IgD-negative memory B cell (primary cell): ENCODE measurements around the gene CIB4. TPM values are rescaled to one million over a fixed set of nuclear protein-coding genes. Genes with fewer than 3 reads are reported as not detected.
A peak's percentile ranks its signal among the peaks of the same experiment; 100 is the strongest.

Experiments used
- H3K27ac Mint-ChIP-seq, 3 donors: one replicate each; pipeline ENCODE4 v1.8.0; 2020 to 2022; ENCODE audit warnings: mild to moderate bottlenecking in 3 of 3, mixed read lengths in 3 of 3, moderate library complexity in 1 of 3
- H3K27me3 Mint-ChIP-seq: one replicate; pipeline ENCODE4 v1.8.0; 2021; ENCODE audit warnings: mixed read lengths
- H3K36me3 Mint-ChIP-seq: one replicate; pipeline ENCODE4 v1.8.0; 2020; ENCODE audit warnings: mild to moderate bottlenecking, mixed read lengths
- H3K4me1 Mint-ChIP-seq, 3 donors: one replicate each; pipeline ENCODE4 v1.8.0; 2020 to 2022; ENCODE audit warnings: mixed read lengths in 3 of 3, mild to moderate bottlenecking in 1 of 3
- H3K4me3 Mint-ChIP-seq, 4 donors: one replicate each; pipeline ENCODE4 v1.8.0; 2020 to 2022; ENCODE audit warnings: mild to moderate bottlenecking in 4 of 4, mixed read lengths in 4 of 4, moderate library complexity in 3 of 4
- H3K9me3 Mint-ChIP-seq, 3 donors: one replicate each; pipeline ENCODE4 v1.8.0; 2020 to 2021; ENCODE audit warnings: mixed read lengths in 3 of 3, mild to moderate bottlenecking in 1 of 3
- polyA plus RNA-seq: library from polyadenylated mRNA; unstranded; fragments of 300-500 nt; fragmentation: Illumina TruSeq; gene quantifications from one replicate; pipeline ENCODE4 v1.2.3, GENCODE V29; 2021

Gene CIB4
- polyA plus RNA-seq, 1 donor from 2014 or later = not detected

GRCh38 chr2:26562811-26563645 lies 78.1 kb downstream of the CIB4 start:
- Mint-ChIP-seq H3K27ac (no peak overlapping the region), H3K4me1 (peaks cover 0 to 1% (median 0%) of the 10 kb centered on the region in 3 donors), H3K36me3 (no peaks in the 10 kb centered on the region), H3K4me3 (peak overlapping the region in 1 of 4 donors; percentile 53), H3K9me3 (peaks cover 0 to 3% (median 0%) of the 10 kb centered on the region in 3 donors), H3K27me3 (peaks cover 38% of the 10 kb centered on the region)

- H3K9me3 Mint-ChIP-seq = peaks cover 0 to 3% (median 0%) of the 10 kb centered on the region in 3 donors
- H3K36me3 Mint-ChIP-seq = no peaks in the 10 kb centered on the region
- H3K27ac Mint-ChIP-seq = no peak overlapping the region
- H3K4me1 Mint-ChIP-seq = peaks cover 0 to 3% (median 1%) of the 10 kb centered on the region in 3 donors
- H3K4me3 Mint-ChIP-seq = no peak overlapping the region
- H3K27me3 Mint-ChIP-seq = peaks cover 44% of the 10 kb centered on the region
These were observed 79.0 kb downstream of the CIB4 start for GRCh38 chr2:26561918-26562810.

- Mint-ChIP-seq H3K27me3 (peaks cover 44% of the 10 kb centered on the region), H3K4me3 (no peak overlapping the region), H3K4me1 (peaks cover 0 to 3% (median 1%) of the 10 kb centered on the region in 3 donors), H3K9me3 (peaks cover 0 to 3% (median 0%) of the 10 kb centered on the region in 3 donors), H3K27ac (no peak overlapping the region), H3K36me3 (peaks cover 2% of the 10 kb centered on the region)
These were observed 79.8 kb downstream of the CIB4 start for GRCh38 chr2:26561376-26561775.

- Mint-ChIP-seq H3K27ac (no peak overlapping the region), H3K4me1 (peaks cover 0 to 3% (median 1%) of the 10 kb centered on the region in 3 donors), H3K9me3 (peaks cover 0 to 3% (median 0%) of the 10 kb centered on the region in 3 donors), H3K36me3 (peaks cover 2% of the 10 kb centered on the region), H3K27me3 (peaks cover 46% of the 10 kb centered on the region), H3K4me3 (no peak overlapping the region)
These were observed 80.3 kb downstream of the CIB4 start for GRCh38 chr2:26560892-26561291.

GRCh38 chr2:26559556-26559955 lies 81.6 kb downstream of the CIB4 start:
- H3K27ac Mint-ChIP-seq = no peak overlapping the region
- no peaks in the 10 kb centered on the region for H3K9me3 Mint-ChIP-seq
- no peak overlapping the region for H3K4me3 Mint-ChIP-seq
- H3K27me3 Mint-ChIP-seq = peaks cover 45% of the 10 kb centered on the region
- H3K4me1 Mint-ChIP-seq = peaks cover 0 to 3% (median 1%) of the 10 kb centered on the region in 3 donors
- peaks cover 2% of the 10 kb centered on the region for H3K36me3 Mint-ChIP-seq

- Mint-ChIP-seq H3K27me3 (peaks cover 45% of the 10 kb centered on the region), H3K4me3 (no peak overlapping the region), H3K36me3 (peaks cover 2% of the 10 kb centered on the region), H3K27ac (no peak overlapping the region), H3K9me3 (no peaks in the 10 kb centered on the region), H3K4me1 (peaks cover 0 to 3% (median 1%) of the 10 kb centered on the region in 3 donors)
These were observed 82.1 kb downstream of the CIB4 start for GRCh38 chr2:26559044-26559405.

- Mint-ChIP-seq H3K4me3 (no peak overlapping the region), H3K27me3 (peaks cover 41% of the 10 kb centered on the region), H3K27ac (no peak overlapping the region), H3K36me3 (peaks cover 2% of the 10 kb centered on the region), H3K4me1 (peaks cover 0 to 4% (median 1%) of the 10 kb centered on the region in 3 donors), H3K9me3 (no peaks in the 10 kb centered on the region)
These were observed 82.7 kb downstream of the CIB4 start for GRCh38 chr2:26558271-26559043.

- peaks cover 0 to 4% (median 1%) of the 10 kb centered on the region in 3 donors for H3K4me1 Mint-ChIP-seq
These were observed 83.8 kb downstream of the CIB4 start for GRCh38 chr2:26557244-26557925.

GRCh38 chr2:26556309-26557243 lies 84.6 kb downstream of the CIB4 start:
- Mint-ChIP-seq H3K4me1 (peaks cover 0 to 4% (median 0%) of the 10 kb centered on the region in 3 donors), H3K4me3 (no peak overlapping the region), H3K36me3 (peaks cover 2% of the 10 kb centered on the region), H3K27me3 (peaks cover 39% of the 10 kb centered on the region), H3K27ac (no peak overlapping the region), H3K9me3 (no peaks in the 10 kb centered on the region)

More at GRCh38 chr2:26557244-26557925, 83.8 kb downstream of the CIB4 start:
- Mint-ChIP-seq H3K9me3 (no peaks in the 10 kb centered on the region), H3K27me3 (peaks cover 39% of the 10 kb centered on the region), H3K27ac (no peak overlapping the region), H3K4me3 (no peak overlapping the region), H3K36me3 (peaks cover 2% of the 10 kb centered on the region)

- no peak overlapping the region for H3K4me3 Mint-ChIP-seq
- no peak overlapping the region for H3K27ac Mint-ChIP-seq
- H3K36me3 Mint-ChIP-seq = peaks cover 2% of the 10 kb centered on the region
- peaks cover 0 to 4% (median 0%) of the 10 kb centered on the region in 3 donors for H3K4me1 Mint-ChIP-seq
- H3K9me3 Mint-ChIP-seq = no peaks in the 10 kb centered on the region
- H3K27me3 Mint-ChIP-seq = peaks cover 39% of the 10 kb centered on the region
These were observed 85.7 kb downstream of the CIB4 start for GRCh38 chr2:26555246-26556133.

GRCh38 chr2:26552641-26553374 lies 88.4 kb downstream of the CIB4 start:
- Mint-ChIP-seq H3K4me1 (peaks cover 0 to 4% (median 0%) of the 10 kb centered on the region in 3 donors), H3K27me3 (peaks cover 30% of the 10 kb centered on the region), H3K4me3 (no peak overlapping the region), H3K9me3 (no peaks in the 10 kb centered on the region), H3K27ac (no peak overlapping the region), H3K36me3 (peaks cover 2% of the 10 kb centered on the region)
